ENCODE results near the gene SDCCAG8. TPM values are rescaled to one million over a fixed set of nuclear protein-coding genes. Genes with fewer than 3 reads are reported as not detected.
A peak's percentile ranks its signal among the peaks of the same experiment; 100 is the strongest.

The SDCCAG8 gene
- total RNA-seq, 2 experiments from 2014 or later = 18.3 to 21.2 TPM

- H3K9me3 Mint-ChIP-seq = no peaks in the 10 kb centered on the region
- ChIA-PET CTCF (no interaction called here), POLR2A (no interaction called here)
- H3K36me3 Mint-ChIP-seq (ENCODE audit: low read depth) = peaks cover 4% of the 10 kb centered on the region
- H3K4me1 ChIP-seq (ENCODE audit: insufficient read depth, low read length) = peaks cover 3% of the 10 kb centered on the region
- H3K4me1 Mint-ChIP-seq (ENCODE audit: low read depth) = peaks cover 20% of the 10 kb centered on the region
- TF ChIP-seq, protein P1, sequence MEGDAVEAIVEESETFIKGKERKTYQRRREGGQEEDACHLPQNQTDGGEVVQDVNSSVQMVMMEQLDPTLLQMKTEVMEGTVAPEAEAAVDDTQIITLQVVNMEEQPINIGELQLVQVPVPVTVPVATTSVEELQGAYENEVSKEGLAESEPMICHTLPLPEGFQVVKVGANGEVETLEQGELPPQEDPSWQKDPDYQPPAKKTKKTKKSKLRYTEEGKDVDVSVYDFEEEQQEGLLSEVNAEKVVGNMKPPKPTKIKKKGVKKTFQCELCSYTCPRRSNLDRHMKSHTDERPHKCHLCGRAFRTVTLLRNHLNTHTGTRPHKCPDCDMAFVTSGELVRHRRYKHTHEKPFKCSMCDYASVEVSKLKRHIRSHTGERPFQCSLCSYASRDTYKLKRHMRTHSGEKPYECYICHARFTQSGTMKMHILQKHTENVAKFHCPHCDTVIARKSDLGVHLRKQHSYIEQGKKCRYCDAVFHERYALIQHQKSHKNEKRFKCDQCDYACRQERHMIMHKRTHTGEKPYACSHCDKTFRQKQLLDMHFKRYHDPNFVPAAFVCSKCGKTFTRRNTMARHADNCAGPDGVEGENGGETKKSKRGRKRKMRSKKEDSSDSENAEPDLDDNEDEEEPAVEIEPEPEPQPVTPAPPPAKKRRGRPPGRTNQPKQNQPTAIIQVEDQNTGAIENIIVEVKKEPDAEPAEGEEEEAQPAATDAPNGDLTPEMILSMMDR (IDR thresholded peaks at IDR 0.05) = no peak
- H3K27ac ChIP-seq (ENCODE audit: low read depth in 1 of 2, low read length in 2 of 2) = no peak overlapping the region
- no peak for DNase-seq
- no peaks in the 10 kb centered on the region for H3K36me3 ChIP-seq (ENCODE audit: insufficient read depth, low read length)
- no peaks in the 10 kb centered on the region for H3K27me3 ChIP-seq (ENCODE audit: control insufficient read depth in 1 of 2, insufficient read depth in 2 of 2, low read length in 2 of 2)
- H3K27me3 Mint-ChIP-seq = no peaks in the 10 kb centered on the region
- H3K4me3 Mint-ChIP-seq = no peak overlapping the region
- no peaks in the 10 kb centered on the region for H3K9me3 ChIP-seq (ENCODE audit: control insufficient read depth in 1 of 2, insufficient read depth in 1 of 2, low read length in 2 of 2)
- ATAC-seq (ENCODE audit: poor library complexity) = no peak
- H3K4me3 ChIP-seq (ENCODE audit: low read length) = no peak overlapping the region
- intact Hi-C loops (cut with DNase I, micrococcal nuclease) = no loop called here
- no peak overlapping the region for H3K27ac Mint-ChIP-seq
Measured at GRCh38 chr1:243470502-243470901, 214.7 kb downstream of the SDCCAG8 start.

- Histone ChIP-seq H3K27ac (ENCODE audit: low read depth in 1 of 2, low read length in 2 of 2) (no peak overlapping the region), H3K4me3 (ENCODE audit: low read length) (no peak overlapping the region), H3K27me3 (ENCODE audit: control insufficient read depth in 1 of 2, insufficient read depth in 2 of 2, low read length in 2 of 2) (no peaks in the 10 kb centered on the region), H3K36me3 (ENCODE audit: insufficient read depth, low read length) (no peaks in the 10 kb centered on the region), H3K9me3 (ENCODE audit: control insufficient read depth in 1 of 2, insufficient read depth in 1 of 2, low read length in 2 of 2) (no peaks in the 10 kb centered on the region), H3K4me1 (ENCODE audit: insufficient read depth, low read length) (peaks cover 3% of the 10 kb centered on the region)
- ChIA-PET POLR2A (no interaction called here), CTCF (no interaction called here)
- Mint-ChIP-seq H3K4me3 (no peak overlapping the region), H3K27ac (no peak overlapping the region), H3K36me3 (ENCODE audit: low read depth) (peaks cover 4% of the 10 kb centered on the region), H3K9me3 (no peaks in the 10 kb centered on the region), H3K27me3 (no peaks in the 10 kb centered on the region), H3K4me1 (ENCODE audit: low read depth) (peaks cover 20% of the 10 kb centered on the region)
- TF ChIP-seq, protein P1 (IDR thresholded peaks at IDR 0.05) = no peak
- intact Hi-C loops (cut with DNase I, micrococcal nuclease) = no loop called here
- ATAC-seq (ENCODE audit: poor library complexity) = no peak
- DNase-seq = no peak
Measured at GRCh38 chr1:243471026-243471685, 215.3 kb downstream of the SDCCAG8 start.

DNA sequence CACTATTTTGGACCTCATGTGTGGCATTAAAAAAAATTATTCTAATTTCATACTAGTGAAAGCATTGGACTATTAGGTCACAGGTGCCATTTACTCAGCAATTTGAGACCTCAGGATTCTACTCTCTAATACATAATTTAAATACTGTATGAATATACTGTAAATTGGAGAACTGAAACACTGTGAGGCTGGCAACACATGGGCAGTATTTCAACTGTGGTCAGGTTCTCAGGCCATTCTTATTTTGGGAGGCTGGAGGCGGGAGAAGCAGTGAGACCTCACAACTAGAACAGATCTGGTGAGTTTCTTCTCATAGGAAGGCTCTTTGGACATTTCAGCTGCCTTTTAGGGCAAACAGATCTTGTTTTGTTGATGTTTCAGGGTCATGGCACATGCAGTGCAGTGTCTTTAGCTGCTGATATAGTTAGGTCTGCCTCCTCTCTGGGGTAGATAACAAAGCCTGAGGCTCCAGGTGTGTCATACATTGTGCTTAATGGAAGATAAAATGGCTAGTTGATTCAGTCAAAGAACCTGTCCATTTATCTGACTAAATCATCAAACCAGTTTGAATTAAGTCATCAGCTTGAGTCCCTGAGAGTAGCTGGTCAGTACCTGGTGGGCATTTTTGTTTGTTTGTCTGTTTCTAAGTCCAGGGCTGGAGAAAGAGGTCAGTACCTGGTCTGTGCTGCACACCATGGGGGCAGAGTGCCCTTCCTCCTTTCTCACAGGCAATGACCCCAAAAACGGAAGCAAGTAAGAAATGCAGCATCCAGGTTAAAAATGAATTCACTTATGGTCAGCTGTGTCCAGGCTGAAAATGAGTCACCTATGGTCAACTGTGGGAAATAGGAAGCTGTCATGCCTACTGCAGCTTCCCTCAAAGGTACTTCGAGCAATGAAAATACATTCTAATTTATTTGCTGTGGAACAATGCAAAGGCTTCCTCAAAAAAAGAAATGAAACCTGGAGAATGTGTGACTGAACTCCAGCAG lies 216.2 kb downstream of the SDCCAG8 start:
- H3K27ac ChIP-seq (ENCODE audit: low read depth in 1 of 2, low read length in 2 of 2) = no peak overlapping the region
- Mint-ChIP-seq H3K27ac (no peak overlapping the region), H3K27me3 (no peaks in the 10 kb centered on the region), H3K4me1 (ENCODE audit: low read depth) (peaks cover 20% of the 10 kb centered on the region), H3K9me3 (no peaks in the 10 kb centered on the region), H3K36me3 (ENCODE audit: low read depth) (peaks cover 4% of the 10 kb centered on the region), H3K4me3 (no peak overlapping the region)
- TF ChIP-seq, protein P1 (IDR thresholded peaks at IDR 0.05) = no peak
- ChIA-PET POLR2A (no interaction called here), CTCF (no interaction called here)
- DNase-seq = peak in 2 of 14 experiments; percentile 26 to 34
- H3K4me3 ChIP-seq (ENCODE audit: low read length) = no peak overlapping the region
- no peaks in the 10 kb centered on the region for H3K36me3 ChIP-seq (ENCODE audit: insufficient read depth, low read length)
- intact Hi-C loops (cut with DNase I, micrococcal nuclease) = no loop called here
- H3K4me1 ChIP-seq (ENCODE audit: insufficient read depth, low read length) = peaks cover 3% of the 10 kb centered on the region
- no peaks in the 10 kb centered on the region for H3K9me3 ChIP-seq (ENCODE audit: control insufficient read depth in 1 of 2, insufficient read depth in 1 of 2, low read length in 2 of 2)
- no peaks in the 10 kb centered on the region for H3K27me3 ChIP-seq (ENCODE audit: control insufficient read depth in 1 of 2, insufficient read depth in 2 of 2, low read length in 2 of 2)
- ATAC-seq (ENCODE audit: poor library complexity) = no peak

Data from CD4-positive, alpha-beta T cell (primary cell).